ENCODE measurements around the gene CBR4.

Gene CBR4

GRCh38 chr4:169025184-169025583, 15.1 kb upstream of the CBR4 start:
- TF ChIP-seq, protein P1, sequence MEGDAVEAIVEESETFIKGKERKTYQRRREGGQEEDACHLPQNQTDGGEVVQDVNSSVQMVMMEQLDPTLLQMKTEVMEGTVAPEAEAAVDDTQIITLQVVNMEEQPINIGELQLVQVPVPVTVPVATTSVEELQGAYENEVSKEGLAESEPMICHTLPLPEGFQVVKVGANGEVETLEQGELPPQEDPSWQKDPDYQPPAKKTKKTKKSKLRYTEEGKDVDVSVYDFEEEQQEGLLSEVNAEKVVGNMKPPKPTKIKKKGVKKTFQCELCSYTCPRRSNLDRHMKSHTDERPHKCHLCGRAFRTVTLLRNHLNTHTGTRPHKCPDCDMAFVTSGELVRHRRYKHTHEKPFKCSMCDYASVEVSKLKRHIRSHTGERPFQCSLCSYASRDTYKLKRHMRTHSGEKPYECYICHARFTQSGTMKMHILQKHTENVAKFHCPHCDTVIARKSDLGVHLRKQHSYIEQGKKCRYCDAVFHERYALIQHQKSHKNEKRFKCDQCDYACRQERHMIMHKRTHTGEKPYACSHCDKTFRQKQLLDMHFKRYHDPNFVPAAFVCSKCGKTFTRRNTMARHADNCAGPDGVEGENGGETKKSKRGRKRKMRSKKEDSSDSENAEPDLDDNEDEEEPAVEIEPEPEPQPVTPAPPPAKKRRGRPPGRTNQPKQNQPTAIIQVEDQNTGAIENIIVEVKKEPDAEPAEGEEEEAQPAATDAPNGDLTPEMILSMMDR (IDR thresholded peaks at IDR 0.05; ENCODE audit: control insufficient read depth, extremely low read depth, insufficient read depth), result no peak
- no peak overlapping the region for H3K4me3 ChIP-seq (ENCODE audit: low read depth, low read length)
- DNase-seq (ENCODE audit: low read depth), result no peak

- no peak for DNase-seq (ENCODE audit: low read depth)
- TF ChIP-seq, protein P1 (IDR thresholded peaks at IDR 0.05; ENCODE audit: control insufficient read depth, extremely low read depth, insufficient read depth), result peak; percentile 83
- H3K4me3 ChIP-seq (ENCODE audit: low read depth, low read length), result no peak overlapping the region
Observed at GRCh38 chr4:169024762-169025161, 14.7 kb upstream of the CBR4 start.

GRCh38 chr4:169018406-169018805, 8.4 kb upstream of the CBR4 start:
- TF ChIP-seq, protein P1 (IDR thresholded peaks at IDR 0.05; ENCODE audit: control insufficient read depth, extremely low read depth, insufficient read depth), result no peak
- H3K4me3 ChIP-seq (ENCODE audit: low read depth, low read length), result no peak overlapping the region
- DNase-seq (ENCODE audit: low read depth), result no peak

- TF ChIP-seq, protein P1 (IDR thresholded peaks at IDR 0.05; ENCODE audit: control insufficient read depth, extremely low read depth, insufficient read depth), result no peak
Observed at GRCh38 chr4:169017971-169018370, 7.9 kb upstream of the CBR4 start.

GRCh38 chr4:169015186-169015623, 5.2 kb upstream of the CBR4 start:
- no peak overlapping the region for H3K4me3 ChIP-seq (ENCODE audit: low read depth, low read length)
- TF ChIP-seq, protein P1 (IDR thresholded peaks at IDR 0.05; ENCODE audit: control insufficient read depth, extremely low read depth, insufficient read depth), result no peak
- peak; percentile 72 for DNase-seq (ENCODE audit: low read depth)

More at GRCh38 chr4:169017971-169018370, 7.9 kb upstream of the CBR4 start:
- DNase-seq (ENCODE audit: low read depth), result no peak
- H3K4me3 ChIP-seq (ENCODE audit: low read depth, low read length), result no peak overlapping the region

- TF ChIP-seq, protein P1 (IDR thresholded peaks at IDR 0.05; ENCODE audit: control insufficient read depth, extremely low read depth, insufficient read depth), result no peak
- DNase-seq (ENCODE audit: low read depth), result peak; percentile 77
- no peak overlapping the region for H3K4me3 ChIP-seq (ENCODE audit: low read depth, low read length)
Observed at GRCh38 chr4:169014586-169014985, 4.5 kb upstream of the CBR4 start.

DNA sequence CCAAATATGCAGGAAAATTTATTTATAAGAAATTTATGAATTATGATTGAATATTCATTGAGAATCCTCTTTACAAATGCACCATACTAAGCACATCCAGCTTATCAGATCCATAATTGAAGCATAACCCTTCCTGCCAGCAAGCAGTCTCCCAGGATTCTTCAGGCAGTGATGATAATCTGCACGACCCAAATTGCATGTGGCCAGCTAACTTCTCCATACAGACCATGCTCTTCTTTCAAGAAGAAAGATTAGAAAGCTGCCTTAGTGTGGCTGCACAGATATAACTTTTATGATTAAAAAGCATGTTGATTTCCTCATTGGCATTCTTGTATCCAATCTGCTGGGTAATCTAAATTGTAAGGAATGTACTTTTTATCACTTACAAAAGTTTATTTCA, 3.3 kb upstream of the CBR4 start:
- TF ChIP-seq, protein P1 (IDR thresholded peaks at IDR 0.05; ENCODE audit: control insufficient read depth, extremely low read depth, insufficient read depth), result no peak
- H3K4me3 ChIP-seq (ENCODE audit: low read depth, low read length), result no peak overlapping the region
- DNase-seq (ENCODE audit: low read depth), result no peak

All from LNCaP clone FGC (cell line).